ENCODE results near the gene ZNF775. TPM values are rescaled to one million over a fixed set of nuclear protein-coding genes. Genes with fewer than 3 reads are reported as not detected.

The ZNF775 gene
- total RNA-seq, 1 experiment from 2014 or later: 8.6 TPM

DNA sequence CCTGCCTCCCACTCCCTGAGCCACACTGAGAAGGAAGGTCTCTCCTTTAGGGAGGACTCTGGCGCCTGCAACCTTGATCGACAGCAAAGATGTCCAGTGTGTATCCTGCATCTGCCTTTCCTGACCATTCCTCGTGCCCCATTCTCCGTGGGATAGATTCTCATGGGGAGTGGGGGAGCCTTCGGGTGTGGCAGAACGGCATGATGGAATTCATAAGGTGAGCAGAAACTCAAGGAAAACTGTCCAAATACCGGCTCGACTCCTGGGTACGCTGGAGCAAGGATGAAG is 37.1 kb upstream of the ZNF775 start:
- no peak for DNase-seq (ENCODE audit: low read depth)
- in situ Hi-C loops (cut with HindIII; ENCODE audit: low pct_unique_long_range_greater_than_20kb, low sequenced_read_pairs): no loop called here

DNA sequence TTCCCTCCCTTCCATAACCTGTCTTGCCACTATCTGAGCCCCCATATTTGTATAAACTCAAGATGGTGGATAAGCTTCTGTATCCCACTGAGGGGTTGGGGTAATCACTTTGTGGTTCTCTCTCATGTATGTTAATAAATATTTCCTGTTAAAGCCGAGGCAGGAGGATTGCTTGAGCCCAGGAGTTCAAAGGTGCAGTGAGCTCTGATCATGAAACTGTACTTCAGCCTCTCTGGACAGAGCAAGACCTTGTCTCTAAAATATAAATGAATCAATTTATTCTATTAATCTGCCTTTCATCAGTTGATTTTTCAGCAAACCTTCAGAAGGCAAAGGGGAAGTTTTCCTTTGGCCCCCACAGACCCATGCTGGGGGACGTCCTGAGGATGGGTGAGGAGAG is 35.9 kb upstream of the ZNF775 start:
- in situ Hi-C loops (cut with HindIII; ENCODE audit: low pct_unique_long_range_greater_than_20kb, low sequenced_read_pairs): no loop called here

DNA sequence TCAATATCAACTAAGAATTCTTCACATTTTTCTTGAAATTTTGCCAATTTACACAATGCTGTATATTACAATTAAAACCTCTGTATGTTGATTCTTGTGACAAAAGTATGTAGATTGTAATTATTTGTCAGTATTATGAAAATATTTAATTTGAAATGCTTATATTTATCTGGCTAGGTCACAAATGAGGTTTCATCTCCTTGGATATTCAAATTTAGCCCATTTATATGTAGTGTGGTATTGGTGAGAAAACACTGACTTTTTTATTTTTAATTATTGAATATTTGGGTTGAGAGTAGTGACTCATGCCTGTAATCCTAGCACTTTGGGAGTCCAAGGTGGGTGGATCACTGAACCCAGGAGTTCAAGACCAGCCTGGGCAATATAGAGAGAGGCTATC is 34.8 kb upstream of the ZNF775 start:
- DNase-seq (ENCODE audit: low read depth): no peak
- in situ Hi-C loops (cut with HindIII; ENCODE audit: low pct_unique_long_range_greater_than_20kb, low sequenced_read_pairs): no loop called here

More for the DNA sequence above, 35.9 kb upstream of the ZNF775 start:
- no peak for DNase-seq (ENCODE audit: low read depth)

DNA sequence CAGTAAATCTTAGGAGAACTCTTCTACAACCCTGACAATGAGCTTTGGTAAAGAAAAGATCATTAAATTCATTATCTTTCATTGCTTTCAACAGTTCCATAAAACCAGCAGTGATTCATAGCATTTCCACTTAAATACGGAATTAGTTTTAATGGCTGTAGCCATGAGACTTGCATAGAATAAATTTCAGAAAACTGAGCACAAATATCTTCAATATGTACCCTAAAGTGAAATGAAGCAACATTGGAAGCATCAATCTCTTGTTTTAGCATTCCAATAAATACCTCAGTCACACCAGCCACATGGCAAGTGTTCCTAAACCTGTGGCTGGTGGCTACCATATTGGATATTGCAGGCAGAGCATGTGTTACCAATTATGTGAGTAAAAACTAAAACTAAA is 34.1 kb upstream of the ZNF775 start:
- in situ Hi-C loops (cut with HindIII; ENCODE audit: low pct_unique_long_range_greater_than_20kb, low sequenced_read_pairs): no loop called here
- DNase-seq (ENCODE audit: low read depth): no peak

DNA sequence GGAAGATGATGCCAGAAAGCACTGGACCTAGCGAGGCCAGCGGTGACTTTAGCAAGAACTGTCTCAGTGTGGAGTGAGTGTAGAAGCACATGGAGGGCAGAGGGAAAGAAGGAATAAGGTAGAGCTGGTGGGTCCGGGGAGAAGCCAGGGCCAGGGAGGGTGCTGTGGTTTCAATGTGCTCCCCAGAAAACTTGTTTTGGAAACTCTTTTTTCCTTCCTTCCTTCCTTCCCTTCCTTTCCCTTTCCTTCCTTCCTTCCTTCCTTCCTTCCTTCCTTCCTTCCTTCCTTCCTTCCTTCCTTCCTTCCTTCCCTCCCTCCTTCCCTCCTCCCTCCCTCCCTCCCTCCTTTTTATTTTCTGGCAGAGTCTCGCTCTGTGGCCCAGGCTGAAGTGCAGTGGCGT is 32.2 kb upstream of the ZNF775 start:
- in situ Hi-C loops (cut with HindIII; ENCODE audit: low pct_unique_long_range_greater_than_20kb, low sequenced_read_pairs): no loop called here
- DNase-seq (ENCODE audit: low read depth): no peak

DNA sequence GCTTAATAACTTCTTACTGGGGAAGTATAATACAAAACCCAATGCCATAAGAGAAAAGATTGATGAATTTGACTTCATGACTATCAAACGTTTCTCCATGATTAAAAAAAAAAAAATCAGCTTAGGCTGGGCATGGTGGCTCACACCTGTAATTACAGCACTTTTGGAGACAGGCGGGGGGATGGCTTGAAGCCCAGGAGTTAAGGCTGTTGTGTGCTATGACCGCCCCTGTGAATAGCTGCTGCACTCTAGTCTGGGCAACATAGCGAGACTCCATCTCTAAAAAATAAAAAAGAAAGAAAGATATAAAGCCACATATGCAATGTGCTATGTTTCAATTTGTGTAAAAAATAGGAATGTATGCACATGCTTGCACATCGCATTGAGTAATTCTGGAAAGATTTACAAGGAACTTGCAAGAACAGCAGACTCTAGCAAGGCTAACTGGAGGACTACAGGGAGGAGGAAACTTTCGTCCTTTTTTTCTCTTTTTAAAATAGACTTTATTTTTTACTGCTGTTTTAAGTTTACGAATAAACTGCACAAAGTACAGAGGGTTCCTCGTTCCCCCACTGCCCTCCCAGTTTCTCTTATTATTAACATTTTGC is 27.4 kb upstream of the ZNF775 start:
- in situ Hi-C loops (cut with HindIII; ENCODE audit: low pct_unique_long_range_greater_than_20kb, low sequenced_read_pairs): no loop called here
- no peak for DNase-seq (ENCODE audit: low read depth)

DNA sequence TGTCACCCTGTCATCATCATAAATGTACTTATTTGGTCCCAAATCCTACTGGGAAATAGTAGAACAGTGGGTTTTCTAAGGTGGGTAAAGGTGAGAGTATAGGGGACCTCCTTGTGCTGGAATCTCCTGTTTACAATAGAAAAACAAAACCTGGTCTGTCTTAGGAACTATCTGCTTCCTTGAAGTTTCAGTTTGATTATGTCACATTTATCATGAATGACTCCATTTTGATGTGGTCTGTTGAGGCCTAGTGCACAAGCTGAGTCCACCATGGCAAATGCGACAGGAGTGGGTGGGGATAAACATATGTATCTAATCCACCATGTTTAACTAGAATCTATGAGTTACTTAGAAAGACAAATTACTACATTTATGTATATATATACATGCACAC is 23.5 kb upstream of the ZNF775 start:
- no peak for DNase-seq (ENCODE audit: low read depth)
- in situ Hi-C loops (cut with HindIII; ENCODE audit: low pct_unique_long_range_greater_than_20kb, low sequenced_read_pairs): no loop called here

DNA sequence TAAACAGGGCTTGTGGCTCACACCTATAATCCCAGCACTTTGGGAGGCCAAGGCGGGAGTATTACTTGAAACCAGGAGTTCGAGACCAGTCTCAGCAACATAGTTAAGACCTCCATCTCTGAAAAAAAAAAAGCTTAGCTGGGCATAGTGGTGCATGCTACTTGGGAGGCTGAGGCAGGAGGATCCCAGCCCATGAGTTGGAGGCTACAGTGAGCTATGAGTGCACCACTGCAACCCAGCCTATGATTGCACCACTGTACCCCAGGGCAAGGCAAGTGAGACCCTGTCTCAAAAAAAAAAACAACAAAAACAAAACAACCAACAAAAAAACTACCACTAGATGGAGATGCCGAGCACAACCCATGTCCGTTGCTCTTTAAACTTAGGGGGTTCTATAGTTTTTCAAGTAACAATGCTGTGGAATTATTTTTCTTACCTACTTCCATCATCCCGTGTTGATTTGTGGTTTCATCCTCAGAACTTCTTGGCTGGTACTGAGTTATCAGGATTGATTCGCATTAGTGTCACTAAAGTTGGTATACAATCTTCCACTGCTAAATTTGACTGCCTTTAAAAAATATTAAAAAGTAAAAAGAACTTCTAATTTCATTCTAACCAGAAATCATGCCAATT is 22.7 kb upstream of the ZNF775 start:
- DNase-seq (ENCODE audit: low read depth): peak; percentile 46
- in situ Hi-C loops (cut with HindIII; ENCODE audit: low pct_unique_long_range_greater_than_20kb, low sequenced_read_pairs): no loop called here

DNA sequence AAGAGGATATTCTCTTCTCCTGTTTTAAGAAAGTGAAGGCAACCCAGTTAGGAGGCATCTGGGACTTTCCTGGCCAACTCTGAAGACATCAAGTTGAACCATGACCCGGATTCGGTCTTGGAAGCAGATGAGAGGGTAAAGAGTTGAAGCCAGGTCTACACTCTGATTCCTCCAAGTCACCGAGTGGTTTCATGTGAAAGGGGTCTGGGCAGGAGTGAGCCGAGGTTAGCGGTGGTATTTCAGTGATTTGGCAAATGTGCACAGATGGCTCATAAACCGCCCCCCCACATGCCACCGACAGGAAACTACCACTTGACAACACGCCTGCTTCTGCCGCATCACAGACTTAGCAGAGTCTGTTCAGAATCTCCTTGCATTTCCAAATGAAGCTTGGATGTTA is 21.9 kb upstream of the ZNF775 start:
- in situ Hi-C loops (cut with HindIII; ENCODE audit: low pct_unique_long_range_greater_than_20kb, low sequenced_read_pairs): no loop called here
- DNase-seq (ENCODE audit: low read depth): no peak

DNA sequence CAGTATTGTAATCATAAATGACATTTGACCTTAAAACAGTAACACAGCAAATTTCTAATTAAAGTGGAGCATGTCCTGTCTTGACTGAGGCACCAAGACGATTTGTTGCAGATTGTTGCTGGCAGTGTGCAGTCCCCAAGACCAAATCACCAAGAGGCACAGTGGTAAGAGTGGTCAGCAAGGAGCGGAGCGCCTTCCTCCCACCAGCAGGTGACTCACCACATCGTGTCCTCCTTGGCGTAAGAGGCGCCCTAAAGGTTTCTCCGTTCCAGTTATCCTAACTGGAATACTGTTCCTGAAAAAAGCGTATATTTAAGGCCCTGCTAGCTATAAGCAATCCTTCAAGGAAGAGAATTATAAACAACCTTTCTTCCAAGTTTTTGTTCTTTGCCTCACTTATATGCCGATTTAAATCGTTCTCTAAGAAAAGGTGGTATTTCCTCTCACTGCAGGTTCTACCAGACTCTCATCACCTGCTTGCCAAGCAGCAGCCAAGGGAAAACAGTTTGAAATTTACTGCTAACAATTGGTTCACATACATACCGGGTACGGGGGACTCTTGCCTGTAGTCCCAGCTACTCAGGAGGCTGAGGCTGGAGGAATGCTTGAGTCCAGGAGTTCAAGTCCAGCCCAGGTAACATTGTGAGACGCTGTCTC is 21.2 kb upstream of the ZNF775 start:
- DNase-seq (ENCODE audit: low read depth): no peak

DNA sequence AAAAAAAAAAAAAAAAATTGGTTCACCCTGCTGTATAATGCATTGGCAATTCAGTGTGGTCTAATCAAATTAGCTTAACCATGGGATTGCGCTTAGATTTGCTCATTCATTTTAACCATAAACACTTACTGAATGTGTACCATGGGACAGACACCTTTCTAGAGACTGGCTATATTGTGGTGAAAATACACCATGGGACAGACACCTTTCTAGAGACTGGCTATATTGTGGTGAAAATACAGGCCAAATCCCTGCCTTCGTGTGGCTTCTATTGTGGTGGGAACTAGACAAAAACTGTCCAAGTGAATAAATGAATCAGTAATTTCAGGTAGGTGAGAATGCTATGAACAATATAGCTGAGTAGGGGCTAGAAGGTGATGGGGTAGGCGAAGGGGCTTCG is 20.7 kb upstream of the ZNF775 start:
- in situ Hi-C loops (cut with HindIII; ENCODE audit: low pct_unique_long_range_greater_than_20kb, low sequenced_read_pairs): no loop called here
- DNase-seq (ENCODE audit: low read depth): no peak

More for the DNA sequence above, 21.2 kb upstream of the ZNF775 start:
- in situ Hi-C loops (cut with HindIII; ENCODE audit: low pct_unique_long_range_greater_than_20kb, low sequenced_read_pairs): no loop called here

DNA sequence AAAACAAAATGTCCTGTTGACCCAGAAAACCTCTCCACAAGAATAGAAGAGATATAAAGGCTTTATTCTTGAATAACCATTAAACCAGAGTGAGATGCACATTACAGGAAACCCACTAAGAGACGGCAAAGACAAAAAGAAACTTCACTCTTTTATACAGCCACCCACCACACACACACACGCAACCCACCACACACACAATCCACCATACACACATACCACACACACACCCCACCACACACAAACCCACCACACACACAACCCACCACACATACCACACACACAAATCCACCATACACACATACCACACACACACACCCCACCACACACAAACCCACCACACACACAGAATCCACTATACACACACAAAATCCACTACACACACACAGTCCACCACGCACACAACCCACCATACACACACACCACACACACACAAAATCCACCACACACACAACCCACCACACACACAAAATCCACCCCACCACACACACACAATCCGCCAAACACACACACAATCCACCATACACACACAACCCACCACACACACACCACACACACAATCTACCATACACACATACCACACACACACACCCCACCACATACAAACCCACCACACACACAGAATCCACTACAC is 20.0 kb upstream of the ZNF775 start:
- in situ Hi-C loops (cut with HindIII; ENCODE audit: low pct_unique_long_range_greater_than_20kb, low sequenced_read_pairs): no loop called here
- no peak for DNase-seq (ENCODE audit: low read depth)

DNA sequence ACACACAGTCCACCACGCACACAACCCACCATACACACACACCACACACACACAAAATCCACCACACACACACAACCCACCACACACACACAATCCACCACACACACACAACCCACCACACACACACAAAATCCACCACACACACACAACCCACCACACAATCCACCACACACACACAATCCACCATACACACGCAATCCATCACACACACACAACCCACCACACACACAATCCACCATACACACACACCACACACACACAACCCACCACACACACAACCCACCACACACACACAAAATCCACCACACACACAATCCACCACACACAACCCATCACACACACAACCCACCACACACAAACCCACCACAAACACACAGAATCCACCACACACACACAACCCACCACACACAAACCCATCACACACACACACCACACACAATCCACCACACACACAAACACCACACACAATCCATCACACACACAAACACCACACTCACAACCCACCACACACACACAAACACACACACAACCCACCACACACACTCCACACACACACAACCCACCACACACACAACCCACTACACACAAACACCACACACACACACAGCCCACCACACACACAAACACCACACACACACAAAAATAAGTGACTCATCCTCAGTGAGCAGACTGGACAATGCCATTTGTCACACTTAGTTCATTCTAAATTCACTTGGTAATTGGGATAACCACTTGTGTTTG is 19.3 kb upstream of the ZNF775 start:
- DNase-seq (ENCODE audit: low read depth): no peak
- in situ Hi-C loops (cut with HindIII; ENCODE audit: low pct_unique_long_range_greater_than_20kb, low sequenced_read_pairs): no loop called here

DNA sequence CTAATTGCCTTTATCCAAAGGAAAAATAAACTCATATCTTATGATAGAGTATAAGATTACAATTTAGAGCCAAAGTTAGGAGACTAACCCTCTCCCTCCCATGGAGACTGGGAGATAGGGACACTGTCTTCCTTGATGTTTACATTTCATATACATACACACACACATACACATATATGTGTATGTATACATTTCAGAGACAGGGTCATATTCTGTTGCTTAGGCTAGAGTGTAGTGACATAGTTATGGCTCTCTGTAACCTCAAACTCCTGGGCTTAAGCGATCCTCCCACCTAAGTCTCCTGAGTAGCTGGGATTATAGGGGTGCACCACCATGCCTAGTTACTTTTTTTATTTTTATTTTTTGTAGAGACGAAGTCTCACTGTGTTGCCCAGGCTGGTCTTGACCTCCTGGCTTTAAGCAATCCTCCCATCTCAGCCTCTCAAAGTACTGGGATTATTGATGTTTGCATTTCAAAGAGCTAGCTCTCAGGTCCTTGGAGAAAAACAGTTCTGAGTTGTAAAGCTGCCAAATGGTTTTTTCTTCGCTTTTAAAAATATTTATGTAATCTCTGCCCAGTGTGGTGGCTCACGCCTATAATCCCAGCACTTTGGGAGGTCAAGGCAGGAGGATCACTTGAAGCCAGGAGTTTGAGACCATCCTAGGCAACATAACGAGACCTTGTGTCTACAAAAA is 18.6 kb upstream of the ZNF775 start:
- in situ Hi-C loops (cut with HindIII; ENCODE audit: low pct_unique_long_range_greater_than_20kb, low sequenced_read_pairs): no loop called here
- no peak for DNase-seq (ENCODE audit: low read depth)

DNA sequence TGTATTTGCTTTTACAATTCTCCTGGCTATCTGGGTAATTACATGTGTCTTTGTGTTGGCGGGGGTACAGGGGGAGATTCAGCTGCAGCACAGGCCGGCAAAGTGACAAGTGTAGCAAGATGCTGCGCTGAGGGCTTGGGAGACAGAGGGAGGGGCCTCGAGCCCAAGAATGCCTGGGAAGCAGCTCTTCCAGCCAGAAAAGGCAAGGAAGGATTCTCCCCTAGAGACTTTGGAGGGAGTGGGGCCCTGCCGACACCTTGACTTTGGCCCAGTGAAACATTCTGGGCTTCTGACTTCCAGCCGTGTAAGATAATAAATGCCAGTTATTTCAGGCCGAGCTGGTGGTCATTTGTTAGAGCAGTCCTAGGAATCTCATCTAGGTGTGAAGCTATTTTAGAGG is 17.7 kb upstream of the ZNF775 start:
- in situ Hi-C loops (cut with HindIII; ENCODE audit: low pct_unique_long_range_greater_than_20kb, low sequenced_read_pairs): no loop called here
- DNase-seq (ENCODE audit: low read depth): no peak

DNA sequence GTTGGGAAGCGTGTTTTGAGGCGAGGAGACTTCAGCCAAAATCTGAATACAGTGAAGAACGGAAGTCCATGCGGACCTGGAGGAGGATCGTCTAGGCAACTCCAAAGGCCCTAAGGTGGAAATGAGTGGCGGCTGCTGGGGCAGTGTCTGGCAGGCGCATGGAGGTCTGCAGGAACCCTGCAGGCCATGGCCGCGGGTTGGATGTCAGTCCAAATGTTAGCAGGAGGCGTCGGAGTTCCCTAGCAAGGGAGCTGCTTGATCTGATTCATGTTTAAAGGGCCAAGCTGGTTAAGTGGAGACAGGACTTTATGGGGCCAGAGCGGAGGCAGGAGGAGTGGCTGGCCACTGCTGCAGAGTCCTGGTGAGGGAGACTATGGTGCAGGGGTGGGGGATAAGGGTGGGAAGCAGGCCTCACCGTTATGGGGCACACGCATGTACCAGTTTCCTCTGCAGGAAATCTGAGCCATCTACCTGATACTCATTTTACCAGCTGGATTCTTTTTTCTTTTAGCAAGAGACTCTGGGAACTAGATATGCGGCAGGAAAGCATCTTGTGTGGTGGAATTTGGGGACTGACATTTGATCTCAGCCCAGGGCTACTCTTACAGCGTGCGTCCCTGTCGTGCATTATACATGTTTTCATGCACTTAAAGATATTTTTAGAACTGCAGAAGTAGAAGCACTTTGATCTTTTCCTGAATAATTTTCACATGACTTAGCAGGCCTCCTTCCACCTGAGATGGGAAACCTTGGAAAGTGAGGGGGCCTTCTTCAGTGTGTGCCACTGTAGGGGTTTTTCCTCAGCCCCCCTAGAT is 17.1 kb upstream of the ZNF775 start:
- in situ Hi-C loops (cut with HindIII; ENCODE audit: low pct_unique_long_range_greater_than_20kb, low sequenced_read_pairs): no loop called here

DNA sequence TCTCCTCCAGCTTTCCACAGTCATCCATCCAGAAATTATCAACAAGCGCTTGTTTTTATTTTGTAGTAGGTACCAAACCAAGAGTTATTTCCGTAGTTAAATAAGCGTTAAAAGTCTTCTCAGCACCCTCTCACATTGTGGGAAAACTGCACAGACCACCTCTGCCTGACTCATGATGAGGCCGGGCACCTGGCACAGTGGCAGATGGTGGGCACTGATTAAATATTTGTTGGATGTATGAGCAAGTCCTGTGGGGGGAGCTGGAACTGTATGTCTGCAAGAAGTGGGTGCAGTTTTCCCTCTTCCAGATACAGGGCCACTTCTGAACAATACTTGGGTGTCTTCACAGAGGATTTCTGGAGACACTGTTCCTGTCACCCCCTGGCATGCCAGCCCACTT is 15.8 kb upstream of the ZNF775 start:
- in situ Hi-C loops (cut with HindIII; ENCODE audit: low pct_unique_long_range_greater_than_20kb, low sequenced_read_pairs): no loop called here
- DNase-seq (ENCODE audit: low read depth): no peak

More for the DNA sequence above, 17.1 kb upstream of the ZNF775 start:
- no peak for DNase-seq (ENCODE audit: low read depth)

DNA sequence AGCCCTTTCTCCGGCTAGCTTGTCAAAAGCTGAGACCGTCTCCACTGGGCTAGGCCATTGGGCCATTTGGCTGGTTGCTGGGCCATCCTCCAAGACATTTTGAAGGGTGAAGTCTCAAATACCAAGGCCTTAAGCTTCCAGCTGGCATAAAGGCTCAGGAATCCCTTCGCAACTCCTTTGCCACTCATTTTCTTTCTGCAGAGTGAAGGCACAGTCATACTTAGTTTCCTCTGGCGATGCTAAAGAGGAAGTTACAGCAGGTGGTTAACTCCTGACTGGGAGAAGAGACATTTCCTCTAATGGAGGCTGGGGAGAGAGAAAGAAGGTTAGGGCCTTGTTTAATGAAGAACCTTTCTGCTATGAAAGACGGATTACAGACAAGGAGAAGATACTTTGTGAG is 15.3 kb upstream of the ZNF775 start:
- in situ Hi-C loops (cut with HindIII; ENCODE audit: low pct_unique_long_range_greater_than_20kb, low sequenced_read_pairs): no loop called here
- no peak for DNase-seq (ENCODE audit: low read depth)

Measured in Caki2 (cell line).